KBM-7 (cell line): ENCODE results near the gene SORL1.
A peak's percentile ranks its signal among the peaks of the same experiment; 100 is the strongest.
"Not testable (repeated sequence)": the region's sequence is repeated elsewhere in the genome, so short reads cannot be mapped to it uniquely, and the experiment has no call there.

Experiments used
- DNase-seq: peaks from one replicate; pipeline ENCODE4 v3.0.0-alpha.2; 2015
- in situ Hi-C: fragments of 300-500 bp; cut with MboI; formaldehyde crosslinking; loops from 2 replicates; pipeline ENCODE4 v1.14.3; 2020; ENCODE audit warnings: low sequenced_read_pairs, low pct_unique_long_range_greater_than_20kb, mixed read lengths

SORL1 gene

GRCh38 chr11:121636081-121636799 lies 184.1 kb downstream of the SORL1 start:
- no peak for DNase-seq
- in situ Hi-C loops = no loop called here

- no peak for DNase-seq
- in situ Hi-C loops = no loop called here
These were observed 184.7 kb downstream of the SORL1 start for GRCh38 chr11:121636800-121637176.

- in situ Hi-C loops, DNase-seq: not testable (repeated sequence)
These were observed 185.5 kb downstream of the SORL1 start for GRCh38 chr11:121637587-121637986.

GRCh38 chr11:121643479-121644186 lies 191.5 kb downstream of the SORL1 start:
- in situ Hi-C loops = no loop called here
- peak; percentile 3 for DNase-seq

DNA sequence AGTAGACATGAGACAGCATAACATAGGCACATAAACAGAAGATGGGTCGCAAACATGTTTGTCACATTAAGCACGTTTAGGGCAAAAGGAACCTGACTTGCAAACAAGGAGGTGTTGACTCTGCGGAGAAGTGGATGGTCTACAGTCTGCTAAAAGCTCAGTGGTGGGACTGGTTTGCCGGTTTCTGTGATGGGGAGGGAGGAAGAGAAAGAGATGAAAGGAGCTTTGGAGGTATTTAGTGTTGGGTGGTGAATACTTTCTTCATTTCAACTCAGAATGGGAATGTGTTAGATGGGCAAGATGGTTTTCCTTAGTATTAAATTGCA lies 192.0 kb downstream of the SORL1 start:
- DNase-seq = no peak
- in situ Hi-C loops = no loop called here

DNA sequence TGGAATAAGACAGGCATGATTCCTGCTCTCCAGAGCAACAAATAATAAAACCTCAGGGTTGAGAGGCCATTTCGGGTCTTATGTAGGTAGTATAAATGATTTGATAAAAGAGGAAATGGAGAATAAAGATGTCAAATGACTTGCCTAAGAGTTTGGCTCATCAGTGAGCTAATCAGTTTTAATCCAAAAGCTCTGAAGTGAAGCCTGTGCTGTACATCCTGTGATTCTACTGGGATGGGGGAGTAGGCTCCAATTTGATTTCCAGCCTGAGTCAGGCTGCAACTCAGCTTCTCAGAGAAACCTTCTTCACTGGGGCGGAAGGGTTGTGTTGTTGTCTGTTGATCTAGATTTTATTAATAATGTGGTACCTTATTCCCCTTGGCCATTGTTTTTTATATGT lies 192.9 kb downstream of the SORL1 start:
- no peak for DNase-seq
- in situ Hi-C loops = no loop called here

DNA sequence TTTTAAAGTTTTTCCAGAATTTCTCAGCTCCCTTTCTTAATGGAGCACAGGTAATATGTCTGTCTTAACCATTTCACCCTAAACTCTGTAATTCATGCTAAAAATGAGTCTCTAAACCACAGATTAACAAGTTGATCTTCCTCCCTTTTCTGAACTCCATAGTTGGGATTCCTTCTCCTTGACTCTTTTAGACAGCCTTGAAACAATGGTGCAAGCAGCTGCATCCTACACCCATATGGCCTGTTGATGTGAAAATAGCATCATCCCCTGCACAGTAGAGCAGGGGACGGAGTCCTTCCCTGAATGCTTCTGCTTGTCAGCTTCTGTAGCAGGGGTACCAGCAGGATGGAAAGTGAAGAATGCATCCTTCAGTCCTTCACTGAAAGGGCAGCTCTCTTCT lies 193.5 kb downstream of the SORL1 start:
- DNase-seq = no peak
- in situ Hi-C loops = no loop called here

DNA sequence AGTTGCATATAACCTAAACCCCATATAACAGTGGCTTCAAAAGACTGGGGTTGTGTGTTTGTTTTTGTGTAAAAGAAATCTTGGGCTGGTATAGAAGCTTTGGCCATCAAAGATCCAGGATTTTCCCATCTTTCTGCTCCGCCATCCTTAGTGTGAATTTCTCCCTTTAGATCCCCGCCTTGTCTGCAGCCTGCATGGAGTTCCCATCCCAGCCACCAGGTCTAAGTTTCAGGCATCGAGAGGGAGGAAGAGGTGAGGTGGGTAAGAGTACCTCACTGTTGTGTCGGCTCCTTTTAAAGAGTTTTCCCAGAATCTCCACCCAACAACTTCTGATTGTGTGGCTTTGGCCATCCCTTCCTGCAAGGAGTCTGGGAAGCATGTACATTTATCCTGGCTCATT lies 196.2 kb downstream of the SORL1 start:
- no peak for DNase-seq
- in situ Hi-C loops = no loop called here

- in situ Hi-C loops = loop anchor here (25.0 kb wide), 2 partner anchors 563 to 863 kb away; no protein-coding TSS in a partner anchor
- DNase-seq = no peak
These were observed 197.7 kb downstream of the SORL1 start for GRCh38 chr11:121649798-121650197.

- in situ Hi-C loops = loop anchor here (25.0 kb wide), 2 partner anchors 562 to 862 kb away; no protein-coding TSS in a partner anchor
- DNase-seq = no peak
These were observed 198.5 kb downstream of the SORL1 start for GRCh38 chr11:121650351-121651256.

DNA sequence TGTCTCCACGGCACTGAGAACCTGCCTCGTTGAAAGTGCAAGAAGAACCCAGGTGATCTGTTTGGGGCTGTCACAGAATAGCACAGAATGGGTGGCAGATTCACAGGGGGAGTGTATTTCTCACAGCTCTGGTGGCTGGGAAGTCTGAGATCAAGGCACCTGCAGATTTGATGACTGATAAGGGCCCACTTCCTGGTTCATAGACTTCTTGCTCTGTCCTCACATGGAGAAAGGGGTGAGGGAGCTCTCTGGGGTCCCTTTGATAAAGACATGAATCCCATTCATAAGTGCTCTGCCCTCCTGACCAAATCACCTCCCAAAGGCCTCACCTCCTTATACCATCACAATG lies 199.1 kb downstream of the SORL1 start:
- no peak for DNase-seq
- in situ Hi-C loops = loop anchor here (25.0 kb wide), 2 partner anchors 561 to 861 kb away; no protein-coding TSS in a partner anchor

DNA sequence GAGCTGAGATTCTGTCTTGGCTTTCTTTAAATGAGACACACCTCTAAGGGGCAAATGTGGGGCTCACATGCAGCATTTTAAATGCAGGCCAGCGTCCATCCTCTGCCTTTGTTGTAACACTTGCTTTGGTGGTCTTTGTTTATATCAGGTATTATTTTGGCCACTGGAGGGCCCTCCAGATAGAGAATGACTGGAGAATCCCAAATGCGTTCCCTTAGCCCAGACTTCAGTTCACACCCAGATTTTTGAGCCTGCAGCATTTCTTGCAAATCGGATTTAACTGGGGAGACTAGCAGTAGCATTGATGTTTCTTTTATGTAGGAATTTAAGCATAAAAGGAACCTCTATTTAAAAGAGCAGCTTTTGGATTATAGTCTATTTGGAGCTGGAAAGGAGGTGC lies 200.9 kb downstream of the SORL1 start:
- peak; percentile 26 for DNase-seq
- in situ Hi-C loops = loop anchor here (25.0 kb wide), 2 partner anchors 559 to 859 kb away; no protein-coding TSS in a partner anchor

DNA sequence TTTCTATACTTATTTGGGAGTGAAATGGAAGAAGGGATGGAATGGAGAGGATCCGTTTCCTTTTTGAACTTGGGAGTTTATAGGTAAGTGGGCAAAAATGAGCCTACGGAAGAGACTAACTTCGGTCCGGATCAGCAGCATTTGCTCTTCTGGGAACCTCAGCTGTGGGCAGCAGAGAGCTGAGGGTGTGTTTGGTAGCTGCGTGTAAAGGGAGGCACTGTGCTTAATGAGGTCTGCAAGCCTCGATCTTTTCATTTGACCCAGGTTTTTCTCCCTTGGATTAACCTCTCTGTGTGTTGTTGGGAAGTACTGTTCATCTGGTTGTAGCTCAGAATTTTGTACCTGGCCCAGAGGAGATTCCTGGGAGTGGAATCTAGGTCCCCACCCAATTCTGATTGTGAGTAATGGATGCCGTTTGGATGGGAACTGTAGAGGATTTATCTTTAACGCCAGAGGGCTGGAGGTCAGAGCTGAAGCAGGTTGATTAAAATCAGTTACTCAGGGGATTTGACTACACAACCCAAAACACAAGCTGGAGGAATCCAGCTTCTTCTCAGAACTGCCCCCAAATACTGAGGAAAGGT lies 202.2 kb downstream of the SORL1 start:
- in situ Hi-C loops = loop anchor here (25.0 kb wide), 2 partner anchors 558 to 858 kb away; no protein-coding TSS in a partner anchor
- DNase-seq = no peak

DNA sequence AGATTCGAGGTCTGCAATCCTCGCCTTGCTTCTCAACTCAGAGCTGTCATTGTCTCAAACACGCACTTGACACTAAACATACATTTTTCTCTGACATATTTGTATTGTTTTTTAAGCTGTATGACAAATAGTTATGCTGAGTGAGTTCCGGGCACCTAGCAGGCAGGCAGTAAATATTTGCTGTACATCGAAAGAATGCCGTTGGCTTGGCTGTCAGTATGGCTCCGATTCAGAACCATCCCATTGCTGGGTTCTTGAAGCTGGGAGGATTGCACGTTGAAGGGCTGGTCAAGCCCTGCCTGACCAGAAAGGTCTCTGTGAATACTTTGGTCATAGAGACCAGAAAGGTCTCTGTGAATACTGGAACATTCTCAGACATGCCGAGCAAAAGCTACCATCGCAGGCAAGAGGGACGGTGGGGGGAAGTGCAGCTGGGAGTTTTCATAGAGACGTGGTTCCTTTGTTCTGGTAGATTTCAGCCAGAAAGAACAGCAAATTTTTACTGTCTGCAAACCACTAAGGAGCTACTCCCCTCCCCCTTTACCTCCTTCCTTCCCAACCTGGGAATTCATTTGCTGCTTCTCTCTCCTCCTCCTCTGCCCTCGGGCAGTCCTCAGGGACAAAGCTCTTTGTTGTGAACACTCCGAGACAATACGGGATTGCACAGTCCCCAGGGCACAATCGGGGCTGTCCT lies 202.9 kb downstream of the SORL1 start:
- in situ Hi-C loops = loop anchor here (25.0 kb wide), 2 partner anchors 557 to 857 kb away; no protein-coding TSS in a partner anchor
- DNase-seq = no peak

DNA sequence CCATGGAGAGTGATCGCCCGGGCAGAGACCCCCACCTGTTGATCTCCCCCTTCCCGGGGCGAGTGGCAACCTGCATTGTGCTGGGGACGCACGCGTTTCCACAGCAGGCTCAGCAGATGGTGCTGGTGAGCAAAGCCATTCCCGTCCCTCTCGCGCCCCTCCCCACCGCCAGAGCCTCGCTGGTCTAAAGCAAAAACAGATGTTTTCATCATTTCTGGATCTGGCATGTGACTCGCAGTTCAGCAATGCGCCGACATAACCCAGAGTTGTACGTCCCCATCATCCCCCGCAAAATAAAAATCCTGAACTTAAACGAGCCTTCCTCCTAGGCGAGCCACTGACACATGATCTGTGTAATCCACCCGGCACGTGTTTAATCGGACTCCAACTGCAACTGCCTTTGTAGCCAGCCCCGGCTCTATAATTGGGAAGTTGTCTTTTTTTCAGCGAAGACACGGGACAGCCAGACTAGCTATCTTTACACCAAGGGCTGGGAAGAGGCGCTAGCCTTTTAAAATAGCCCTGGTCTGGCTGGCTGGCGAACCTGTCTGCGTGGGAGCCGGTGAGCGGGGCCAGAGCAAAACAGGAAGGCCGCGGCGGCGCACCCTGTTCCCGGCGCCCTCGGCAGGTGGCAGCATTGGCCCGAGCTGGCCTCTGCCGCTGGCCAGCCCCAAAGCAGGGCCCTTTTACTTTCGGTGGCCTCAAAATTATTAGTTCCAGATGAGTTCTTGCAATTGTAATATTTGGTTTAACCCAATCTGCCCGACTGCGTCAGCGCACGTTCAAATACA lies 203.6 kb downstream of the SORL1 start:
- DNase-seq = peak; percentile 89
- in situ Hi-C loops = loop anchor here (25.0 kb wide), 2 partner anchors 557 to 857 kb away; no protein-coding TSS in a partner anchor

DNA sequence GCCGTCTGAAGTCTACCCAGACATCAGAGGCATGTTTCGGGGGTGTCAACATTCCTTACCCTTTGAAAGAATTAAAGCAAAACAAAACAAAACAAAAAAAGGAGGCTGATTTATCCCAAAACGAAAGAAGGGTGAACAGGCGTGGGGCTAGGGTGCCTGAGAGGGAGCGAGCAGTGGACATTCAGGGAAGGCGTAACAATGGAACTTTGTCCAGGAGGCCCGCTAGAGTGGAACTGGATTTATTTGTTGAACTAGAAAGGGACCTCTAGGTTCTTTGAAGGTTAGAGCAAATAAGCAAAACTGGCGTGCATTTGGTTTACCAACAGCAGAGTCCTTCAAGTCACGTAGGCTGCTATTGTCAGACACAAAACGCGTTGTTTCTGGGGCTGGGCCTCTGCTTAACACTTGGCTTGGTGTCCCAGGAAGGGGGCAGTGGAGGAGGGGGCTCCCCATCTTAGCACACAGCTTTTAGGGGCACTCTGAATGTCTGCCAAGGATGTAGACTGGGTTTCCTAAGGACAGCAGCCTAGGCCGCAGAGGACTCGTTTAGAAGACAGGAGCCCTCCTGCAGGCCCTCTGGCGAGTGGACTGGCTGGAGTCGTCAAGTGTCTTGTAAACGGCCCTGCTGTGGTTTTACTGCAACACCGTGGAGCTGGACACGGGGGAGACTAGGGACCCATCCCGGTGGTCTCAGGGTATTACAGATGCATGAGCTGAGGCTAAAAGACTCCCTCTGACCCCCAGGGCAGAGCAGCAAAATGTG lies 204.4 kb downstream of the SORL1 start:
- in situ Hi-C loops = loop anchor here (25.0 kb wide), 2 partner anchors 556 to 856 kb away; no protein-coding TSS in a partner anchor
- no peak for DNase-seq

- no peak for DNase-seq
- in situ Hi-C loops = loop anchor here (25.0 kb wide), 2 partner anchors 555 to 855 kb away; no protein-coding TSS in a partner anchor
These were observed 205.0 kb downstream of the SORL1 start for GRCh38 chr11:121657146-121657545.
